22Rv1 (cell line): Measurements from ENCODE around the gene FNTB.

ENCODE experiments used
- ZFX ChIP-seq: fragments of 450-650 bp; IDR thresholded peaks from 2 replicates; pipeline ENCODE4 v1.6.1; 2017; ENCODE audit warnings: antibody characterized with exemption, borderline replicate concordance
- TF ChIP-seq, protein P1 (sequence below): fragments of 450-650 bp; IDR thresholded peaks from 2 replicates; pipeline ENCODE4 v1.5.1; 2017; ENCODE audit warnings: mild to moderate bottlenecking

DNA sequence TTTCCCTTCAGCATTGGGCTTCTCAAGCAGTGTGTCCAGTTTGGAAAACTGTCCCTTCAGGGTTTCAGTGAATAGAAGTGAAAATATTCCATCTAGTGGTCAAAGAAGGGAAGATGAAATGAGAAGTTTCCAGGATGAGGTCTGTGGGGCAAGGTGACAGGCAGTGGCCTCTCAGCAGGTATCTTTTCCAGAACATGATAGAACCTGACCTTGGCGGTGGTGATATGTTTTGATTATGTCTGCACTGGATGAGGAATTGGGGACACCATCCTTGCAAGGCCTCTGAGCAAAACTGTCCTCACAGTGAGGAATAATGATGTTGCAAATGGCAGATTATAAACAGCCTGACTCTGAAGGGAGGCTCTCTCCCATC is 48.9 kb upstream of the FNTB start:
- TF ChIP-seq, protein P1, sequence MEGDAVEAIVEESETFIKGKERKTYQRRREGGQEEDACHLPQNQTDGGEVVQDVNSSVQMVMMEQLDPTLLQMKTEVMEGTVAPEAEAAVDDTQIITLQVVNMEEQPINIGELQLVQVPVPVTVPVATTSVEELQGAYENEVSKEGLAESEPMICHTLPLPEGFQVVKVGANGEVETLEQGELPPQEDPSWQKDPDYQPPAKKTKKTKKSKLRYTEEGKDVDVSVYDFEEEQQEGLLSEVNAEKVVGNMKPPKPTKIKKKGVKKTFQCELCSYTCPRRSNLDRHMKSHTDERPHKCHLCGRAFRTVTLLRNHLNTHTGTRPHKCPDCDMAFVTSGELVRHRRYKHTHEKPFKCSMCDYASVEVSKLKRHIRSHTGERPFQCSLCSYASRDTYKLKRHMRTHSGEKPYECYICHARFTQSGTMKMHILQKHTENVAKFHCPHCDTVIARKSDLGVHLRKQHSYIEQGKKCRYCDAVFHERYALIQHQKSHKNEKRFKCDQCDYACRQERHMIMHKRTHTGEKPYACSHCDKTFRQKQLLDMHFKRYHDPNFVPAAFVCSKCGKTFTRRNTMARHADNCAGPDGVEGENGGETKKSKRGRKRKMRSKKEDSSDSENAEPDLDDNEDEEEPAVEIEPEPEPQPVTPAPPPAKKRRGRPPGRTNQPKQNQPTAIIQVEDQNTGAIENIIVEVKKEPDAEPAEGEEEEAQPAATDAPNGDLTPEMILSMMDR = peak; percentile 38
- TF ChIP-seq ZFX = no peak
